RCC 7860 (cell line): ENCODE data around the gene FABP2.
"Not testable (repeated sequence)": the region's sequence is repeated elsewhere in the genome, so short reads cannot be mapped to it uniquely, and the experiment has no call there.

Source experiments
- DNase-seq: peaks from one replicate; pipeline ENCODE4 v3.0.0-alpha.2; 2015; ENCODE audit warnings: low spot score
- FAIRE-seq: peaks from 2 replicates; lab custom pipeline; 2012; peaks lifted over from hg19 to GRCh38; lab: Jason Lieb, UNC

The FABP2 gene

DNA sequence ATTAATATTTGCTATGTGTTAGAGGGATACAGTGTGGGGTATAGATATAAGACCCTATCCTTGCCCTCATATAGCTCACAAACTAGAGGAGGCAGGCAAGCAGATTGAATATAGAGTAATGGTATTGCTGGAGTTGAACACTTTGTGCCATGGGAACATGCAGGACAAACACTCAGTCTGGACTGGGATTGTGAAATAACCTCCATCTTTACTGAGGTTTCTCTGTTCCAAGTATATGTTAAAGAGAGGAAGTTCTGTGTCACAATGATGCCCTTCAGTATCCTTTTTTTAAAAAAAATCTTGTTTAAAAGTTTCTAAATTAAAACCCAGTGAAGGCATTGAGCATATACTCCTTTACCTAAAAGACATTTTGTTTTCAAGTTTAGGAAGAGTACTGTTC, 8.7 kb downstream of the FABP2 start:
- DNase-seq, result no peak
- FAIRE-seq, result no peak

DNA sequence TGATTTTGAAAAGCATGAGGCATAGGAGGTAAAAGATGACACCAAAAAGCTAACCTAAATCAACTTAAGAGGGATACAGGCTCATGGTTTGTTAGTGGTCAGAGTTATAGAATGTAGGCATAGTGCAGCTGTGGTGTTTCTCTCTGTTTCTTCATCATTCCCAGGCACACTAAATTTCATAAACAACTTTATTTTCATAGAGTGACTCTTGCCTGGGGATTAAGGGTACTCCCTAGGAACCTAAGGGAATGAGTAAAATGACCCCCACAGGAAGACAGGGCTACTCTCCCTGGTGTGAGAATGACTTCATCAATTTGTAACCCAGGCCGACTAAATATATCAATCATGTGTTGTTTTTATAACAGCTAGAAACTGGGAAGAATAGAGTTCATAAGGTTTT, 11.1 kb downstream of the FABP2 start:
- FAIRE-seq, result no peak
- DNase-seq, result no peak

DNA sequence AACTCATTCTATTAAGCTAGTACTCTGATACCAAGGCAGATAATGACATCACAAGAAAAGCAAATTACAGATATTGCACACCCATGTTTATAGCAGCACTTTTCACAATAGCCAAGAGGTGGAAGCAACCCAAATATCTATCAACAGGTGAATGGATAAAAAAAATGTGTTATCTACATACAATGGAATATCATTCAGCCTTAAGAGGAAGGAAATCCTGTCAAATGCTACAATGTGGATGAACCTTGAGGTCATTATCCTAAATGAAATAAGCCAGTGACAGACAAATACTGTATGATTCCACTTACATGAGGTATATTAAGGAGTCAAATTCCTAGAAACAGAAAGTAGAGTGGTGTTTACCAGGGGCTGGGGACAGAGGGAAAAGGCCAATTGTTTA, 14.3 kb downstream of the FABP2 start:
- no peak for FAIRE-seq

DNA sequence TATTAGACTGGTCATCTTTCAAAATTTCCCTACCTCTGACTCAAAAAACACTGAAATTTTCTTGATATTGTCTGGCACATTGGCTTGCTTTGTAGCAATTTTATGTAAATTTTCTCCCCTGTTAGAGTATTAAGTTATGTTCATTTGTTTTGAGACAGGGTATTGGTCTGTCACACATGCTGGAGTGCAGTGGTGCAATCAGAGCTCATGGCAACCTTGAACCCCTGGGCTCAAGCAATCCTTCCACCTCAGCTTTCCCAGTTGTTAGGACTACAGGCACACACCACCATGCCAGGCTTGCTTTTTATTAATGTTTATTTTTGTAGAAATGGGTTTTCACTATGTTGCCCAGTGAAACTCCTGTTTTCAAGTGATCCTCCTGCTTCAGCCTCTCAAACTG, 17.5 kb downstream of the FABP2 start:
- FAIRE-seq (no peak), DNase-seq (no peak)

More for the DNA sequence above, 14.3 kb downstream of the FABP2 start:
- DNase-seq, result no peak

DNA sequence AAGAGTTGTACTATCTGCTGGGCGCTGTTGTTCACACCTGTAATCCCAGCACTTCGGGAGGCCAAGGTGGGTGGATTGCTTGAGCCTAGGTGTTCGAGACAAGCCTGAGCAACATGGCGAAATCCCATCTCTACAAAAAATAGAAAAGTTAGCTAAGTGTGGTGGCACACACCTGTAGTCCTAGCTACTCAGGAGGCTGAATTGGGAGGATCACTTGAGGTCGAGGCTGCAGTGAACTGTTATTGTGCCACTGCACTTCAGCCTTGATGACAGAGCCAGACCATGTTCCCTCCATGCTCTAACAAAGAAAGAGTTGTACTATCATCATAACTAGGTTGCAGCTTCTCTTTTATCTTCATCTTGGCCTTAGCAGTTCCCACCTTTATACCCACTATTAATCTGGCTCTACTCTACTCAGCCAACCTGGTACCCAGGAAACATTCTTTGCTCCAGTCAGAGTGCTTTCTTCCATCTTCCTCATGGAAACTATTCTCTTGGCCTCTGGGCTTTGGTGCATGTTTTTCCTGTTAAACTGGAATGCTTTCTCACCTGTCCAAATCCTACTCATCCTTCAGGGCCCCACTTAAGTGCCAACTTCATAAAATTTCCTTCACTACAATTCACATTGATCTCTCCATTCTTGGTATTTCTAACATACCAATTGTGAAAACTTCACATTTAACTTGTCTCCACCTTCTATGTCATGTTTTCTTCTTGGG, 18.2 kb downstream of the FABP2 start:
- no peak for DNase-seq
- FAIRE-seq, result no peak

DNA sequence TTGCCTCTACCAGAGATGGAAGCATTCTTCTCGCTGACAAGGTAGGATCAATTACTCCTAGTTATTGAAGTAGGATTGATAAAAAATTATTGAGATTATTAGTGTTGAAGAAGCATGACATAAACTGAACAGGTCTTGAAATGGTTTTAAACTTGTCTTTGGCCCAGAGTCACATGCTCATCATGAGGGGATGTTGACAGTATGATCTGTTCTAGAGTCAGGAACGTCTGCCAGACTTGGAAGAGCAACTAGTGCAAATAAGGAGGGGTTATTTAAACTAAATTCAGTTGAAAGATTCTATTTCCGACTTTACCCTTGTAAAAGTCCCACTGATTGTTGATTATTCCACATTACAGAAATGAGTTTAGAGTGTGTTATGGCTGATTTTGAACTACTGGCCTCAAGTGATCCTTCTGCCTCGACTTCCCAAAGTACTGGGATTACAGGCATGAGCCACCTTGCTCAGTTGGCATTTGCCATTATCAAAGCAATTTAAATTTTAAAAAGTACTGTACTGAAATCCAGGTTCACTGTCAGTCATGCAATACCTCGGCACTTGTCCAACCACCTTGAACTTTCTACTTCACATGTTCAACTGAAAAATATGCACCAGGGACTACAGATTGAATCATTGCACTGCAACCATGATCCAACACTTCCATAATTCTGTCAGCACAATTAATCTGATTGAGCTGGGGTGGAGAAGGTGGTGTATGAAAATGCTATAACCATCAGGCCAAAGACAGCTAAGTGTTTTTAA, 19.7 kb downstream of the FABP2 start:
- no peak for FAIRE-seq
- no peak for DNase-seq

DNA sequence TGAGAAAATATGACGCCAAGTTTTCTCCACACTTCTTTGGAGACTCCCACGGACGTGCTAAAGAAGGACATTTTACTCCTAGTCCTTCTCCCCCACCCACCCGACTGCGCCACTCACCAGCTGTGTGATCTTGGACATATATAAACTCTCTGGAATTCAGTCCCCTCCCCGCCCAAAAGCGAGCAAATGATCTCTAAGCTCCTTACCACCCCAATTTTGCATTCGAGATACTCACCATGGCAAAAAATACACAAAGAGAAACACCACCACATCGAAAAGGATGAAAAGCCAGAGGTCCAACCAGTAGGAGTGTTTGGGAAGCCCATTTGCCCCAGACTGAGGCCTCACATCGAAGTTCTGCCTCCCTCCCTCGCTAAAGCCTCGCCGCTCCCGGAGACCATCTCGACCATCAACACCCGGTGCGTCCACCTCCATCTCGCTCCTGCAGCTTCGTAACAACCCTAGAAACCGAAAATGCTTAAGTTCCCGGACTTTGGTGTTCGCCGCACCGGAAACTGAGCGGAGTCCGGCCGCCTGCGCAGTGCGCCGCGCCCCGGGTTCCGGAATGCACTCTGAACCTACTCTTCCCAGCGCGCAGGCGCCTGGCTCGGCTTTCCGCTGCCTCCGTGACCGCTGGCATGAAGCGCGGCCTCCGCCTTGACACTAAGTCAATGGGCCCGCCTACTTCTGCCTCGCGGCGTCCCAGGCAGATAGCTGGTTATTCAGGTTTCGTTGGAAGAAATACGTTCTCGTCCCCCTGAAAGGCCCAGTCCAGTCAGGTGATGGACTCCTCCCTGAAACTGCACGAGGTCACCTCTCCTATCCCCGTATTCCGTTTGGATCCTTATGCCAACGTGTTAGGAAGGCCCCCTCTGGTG, 21.6 kb downstream of the FABP2 start:
- peak; percentile 78 for DNase-seq
- FAIRE-seq, result peak; percentile 26

DNA sequence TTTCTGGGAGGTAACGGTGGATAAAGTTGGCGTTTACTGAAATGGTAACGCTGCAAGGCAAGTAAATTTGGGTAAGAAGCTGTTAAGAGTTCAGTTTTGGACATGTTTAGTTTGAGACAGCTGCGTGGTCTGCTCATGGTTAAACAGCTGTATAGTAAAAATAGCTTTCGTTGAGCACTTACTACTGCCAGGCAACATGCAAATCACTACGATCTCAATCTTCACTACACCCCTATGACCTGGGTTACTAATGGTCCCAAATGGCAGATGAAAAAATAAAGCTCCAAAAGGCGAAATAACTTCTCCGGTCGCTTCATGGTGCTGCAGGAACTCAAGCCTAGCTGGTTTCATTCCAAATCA, 22.2 kb downstream of the FABP2 start:
- DNase-seq, result no peak
- no peak for FAIRE-seq

DNA sequence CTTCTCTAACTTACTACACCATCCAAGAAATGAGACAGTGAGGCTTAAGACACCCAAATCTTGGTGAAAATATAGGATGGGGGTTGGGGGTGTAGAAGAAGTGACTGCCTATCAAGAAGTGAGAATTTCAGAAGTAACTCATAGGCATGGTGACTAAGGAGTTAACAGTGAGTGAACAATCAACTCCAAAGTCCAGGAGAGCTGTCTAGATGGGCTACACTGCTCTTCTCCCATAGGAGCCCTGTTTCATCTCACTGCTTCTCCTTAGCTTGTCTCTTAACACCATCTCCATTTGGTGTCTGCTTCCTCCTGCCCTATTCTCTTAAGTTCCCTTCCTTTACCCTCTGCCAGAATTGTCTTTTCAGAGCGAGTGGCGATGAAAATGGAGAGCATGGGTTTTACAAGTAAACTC, 22.7 kb downstream of the FABP2 start:
- peak; percentile 8 for DNase-seq
- FAIRE-seq, result no peak

DNA sequence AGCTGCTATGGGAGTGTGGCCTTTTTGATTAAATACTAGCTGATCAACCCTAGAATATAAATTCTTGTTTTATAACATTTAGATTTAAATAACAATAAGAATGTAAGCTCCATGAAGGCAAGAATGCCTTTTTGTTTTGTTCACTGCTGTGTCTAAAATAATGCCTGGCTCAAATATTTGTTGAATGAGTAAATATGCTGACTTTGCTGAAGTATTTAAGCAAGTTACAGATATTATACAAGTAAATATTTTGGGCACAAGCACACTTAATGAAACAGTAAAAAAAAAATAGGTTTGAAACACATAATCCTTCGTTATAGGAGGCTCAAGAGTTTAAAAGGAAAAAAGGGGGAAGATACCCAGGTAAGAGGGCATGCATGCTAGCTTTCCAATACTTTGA, 24.1 kb downstream of the FABP2 start:
- DNase-seq (no peak), FAIRE-seq (no peak)

DNA sequence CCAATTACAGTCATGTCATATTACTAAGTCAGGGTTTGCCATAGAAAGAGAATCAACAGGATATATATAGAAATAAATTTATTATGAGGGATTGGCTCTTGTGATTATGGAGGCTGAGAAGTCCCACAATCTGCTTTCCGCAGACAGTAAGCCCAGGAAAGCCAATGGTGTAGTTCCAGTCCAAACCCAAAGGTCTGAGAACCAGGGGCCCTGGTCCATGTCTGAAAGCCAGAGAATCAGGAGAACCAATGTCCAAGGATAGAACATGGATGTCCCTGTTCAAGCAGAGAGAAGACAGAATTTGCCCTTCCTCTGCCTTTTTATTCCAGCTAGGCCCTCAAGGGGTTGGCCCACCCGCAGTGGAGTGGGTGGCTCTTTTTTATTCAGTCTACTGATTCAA, 25.6 kb downstream of the FABP2 start:
- no peak for DNase-seq
- no peak for FAIRE-seq

DNA sequence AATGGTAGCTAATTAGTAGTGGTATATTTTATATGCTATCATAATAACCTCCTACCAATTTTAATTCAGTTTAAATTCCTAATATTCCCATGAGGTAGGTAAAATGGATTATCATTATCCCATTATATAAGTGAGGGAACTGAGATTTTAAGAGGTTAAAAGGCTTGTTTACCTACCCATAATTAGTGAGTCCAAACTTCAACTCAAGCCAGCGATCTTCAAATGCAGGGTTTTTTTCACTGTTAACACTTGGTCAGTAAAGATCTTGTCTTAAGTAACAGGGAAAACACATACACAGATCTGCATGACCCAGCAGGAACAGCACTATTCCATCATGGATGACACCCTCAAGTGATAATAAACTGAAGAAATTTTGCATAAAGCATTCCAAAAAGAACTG, 31.3 kb downstream of the FABP2 start:
- DNase-seq (no peak), FAIRE-seq (no peak)

DNA sequence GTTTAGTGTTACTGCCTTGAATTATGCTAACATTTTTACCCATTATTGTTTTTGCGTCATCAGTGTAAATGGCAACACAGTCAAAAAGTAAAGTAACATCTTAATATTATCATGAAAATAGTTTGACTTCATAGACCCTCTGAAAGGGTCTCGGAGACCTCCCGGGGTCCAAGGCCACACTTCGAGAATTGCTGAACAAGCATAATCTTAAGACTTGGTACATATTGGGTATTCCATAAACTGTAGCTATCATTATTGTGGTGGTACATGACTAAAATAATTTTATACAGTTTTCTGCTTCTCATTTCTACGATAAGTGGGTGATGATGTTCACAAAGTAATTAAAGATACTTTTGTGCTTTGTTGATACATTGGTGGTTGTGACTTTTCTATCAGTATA, 32.6 kb downstream of the FABP2 start:
- DNase-seq (no peak), FAIRE-seq (no peak)

DNA sequence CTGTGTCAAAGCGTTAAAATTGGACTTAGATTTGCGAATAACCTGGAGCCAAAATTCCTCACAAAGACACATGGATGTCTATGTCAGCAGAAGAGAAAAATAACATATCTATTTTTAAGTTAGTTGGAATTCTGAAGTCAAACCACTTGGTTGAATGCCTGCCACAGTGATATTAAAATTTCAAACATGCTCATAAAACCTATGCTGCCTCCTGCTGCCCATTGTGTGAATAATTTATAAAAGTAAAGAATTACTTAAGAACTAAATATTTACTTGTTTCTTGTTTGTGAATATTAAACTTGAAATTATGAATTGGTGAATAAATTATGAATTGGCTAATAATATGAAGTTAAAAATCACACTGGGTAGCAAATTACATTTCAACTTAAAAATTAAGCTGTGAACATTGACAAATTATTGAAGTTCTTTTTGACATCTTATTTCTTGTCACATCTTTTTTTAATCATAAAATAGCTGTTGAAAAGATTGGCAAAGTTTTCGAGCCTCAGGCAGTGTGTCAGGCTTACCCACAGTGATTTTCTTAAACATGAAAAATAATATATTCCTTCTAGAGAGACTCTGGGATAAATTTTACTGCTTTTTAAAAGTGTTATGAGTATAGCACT, 35.4 kb downstream of the FABP2 start:
- DNase-seq, result peak; percentile 27

DNA sequence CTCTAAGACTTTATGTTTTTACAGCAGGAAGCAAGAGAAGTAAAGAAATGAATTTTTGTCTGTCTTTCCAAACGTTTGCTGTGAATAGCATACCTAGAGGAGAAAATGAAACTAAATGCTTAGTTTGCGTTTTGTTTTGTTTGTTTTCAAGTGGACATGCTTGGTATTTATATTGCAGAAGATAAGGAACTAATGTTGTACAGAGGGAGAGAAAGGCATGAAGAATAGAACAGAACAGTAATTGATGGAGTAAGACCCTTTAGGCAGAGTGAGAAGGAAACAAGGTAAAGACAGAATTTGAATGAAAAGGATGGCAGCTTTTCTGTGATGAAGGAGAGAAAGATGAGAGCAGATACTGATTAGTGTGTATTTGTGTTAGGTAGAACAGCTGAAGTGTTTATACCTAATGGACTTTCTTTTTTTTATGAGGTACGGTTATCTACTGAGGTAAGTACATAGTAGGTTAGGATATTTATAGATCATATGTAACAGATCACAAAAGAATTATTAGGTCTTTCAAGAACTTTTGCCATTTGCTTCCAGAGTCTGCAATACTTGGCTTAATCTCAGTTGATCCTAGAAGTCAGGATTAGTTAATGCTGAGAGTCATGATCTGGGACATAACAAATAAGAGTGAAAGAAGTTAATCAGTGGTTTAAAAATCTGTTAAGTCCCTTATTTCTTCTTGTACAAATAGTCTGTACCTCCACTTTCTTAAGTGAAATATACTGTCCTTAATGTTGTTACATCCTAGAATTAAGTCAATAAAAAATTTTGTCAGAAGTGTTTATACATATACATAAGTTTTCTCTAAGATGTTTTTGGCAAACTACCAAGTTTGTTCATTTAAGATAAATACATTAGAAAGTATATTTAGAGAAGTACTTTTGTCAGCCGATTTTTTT, 36.8 kb downstream of the FABP2 start:
- DNase-seq, result no peak
- FAIRE-seq, result no peak

More for the DNA sequence above, 35.4 kb downstream of the FABP2 start:
- FAIRE-seq, result peak; percentile 74

DNA sequence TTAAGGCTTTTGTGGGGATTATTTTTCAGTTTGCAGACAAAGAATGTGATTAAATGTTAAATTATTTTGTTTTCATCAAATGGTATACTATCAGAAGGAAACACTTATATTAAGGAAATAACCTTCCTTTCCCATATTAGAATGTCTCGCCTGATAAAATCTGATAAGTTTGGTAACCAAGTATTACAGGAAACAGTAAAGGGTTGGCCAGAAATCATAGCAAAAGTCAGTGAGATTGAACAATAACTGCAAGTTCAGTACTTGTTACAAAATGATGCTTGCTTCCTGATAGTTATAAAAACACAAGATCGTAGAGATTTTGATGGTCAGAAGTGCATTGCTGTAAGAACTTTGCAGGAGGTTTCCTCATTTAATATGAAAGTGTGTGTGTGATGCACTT, 40.5 kb downstream of the FABP2 start:
- FAIRE-seq (no peak), DNase-seq (no peak)

DNA sequence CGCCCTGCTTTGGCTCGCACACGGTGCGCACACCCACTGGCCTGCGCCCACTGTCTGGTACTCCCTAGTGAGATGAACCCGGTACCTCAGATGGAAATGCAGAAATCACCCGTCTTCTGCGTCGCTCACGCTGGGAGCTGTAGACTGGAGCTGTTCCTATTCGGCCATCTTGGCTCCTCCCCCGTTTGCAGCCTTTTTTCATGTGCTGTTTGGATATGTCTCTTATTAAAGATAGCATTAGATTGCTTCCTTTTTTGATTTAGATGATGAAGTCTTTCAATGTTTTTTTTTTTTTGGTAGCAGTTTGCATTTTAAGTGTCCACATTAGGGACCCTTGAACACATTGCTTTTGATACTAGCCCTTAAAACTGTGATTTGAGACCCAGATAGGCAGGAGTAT, 42.0 kb downstream of the FABP2 start:
- DNase-seq, FAIRE-seq: not testable (repeated sequence)

DNA sequence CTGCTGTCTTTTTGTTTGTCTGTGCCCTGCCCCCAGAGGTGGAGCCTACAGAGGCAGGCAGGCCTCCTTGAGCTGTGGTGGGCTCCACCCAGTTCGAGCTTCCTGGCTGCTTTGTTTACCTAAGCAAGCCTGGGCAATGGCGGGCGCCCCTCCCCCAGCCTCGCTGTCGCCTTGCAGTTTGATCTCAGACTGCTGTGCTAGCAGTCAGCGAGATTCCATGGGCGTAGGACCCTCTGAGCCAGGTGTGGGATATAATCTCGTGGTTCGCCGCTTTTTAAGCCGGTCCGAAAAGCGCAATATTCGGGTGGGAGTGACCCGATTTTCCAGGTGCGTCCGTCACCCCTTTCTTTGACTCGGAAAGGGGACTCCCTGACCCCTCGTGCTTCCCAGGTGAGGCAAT, 42.4 kb downstream of the FABP2 start:
- not testable (repeated sequence) for DNase-seq, FAIRE-seq

DNA sequence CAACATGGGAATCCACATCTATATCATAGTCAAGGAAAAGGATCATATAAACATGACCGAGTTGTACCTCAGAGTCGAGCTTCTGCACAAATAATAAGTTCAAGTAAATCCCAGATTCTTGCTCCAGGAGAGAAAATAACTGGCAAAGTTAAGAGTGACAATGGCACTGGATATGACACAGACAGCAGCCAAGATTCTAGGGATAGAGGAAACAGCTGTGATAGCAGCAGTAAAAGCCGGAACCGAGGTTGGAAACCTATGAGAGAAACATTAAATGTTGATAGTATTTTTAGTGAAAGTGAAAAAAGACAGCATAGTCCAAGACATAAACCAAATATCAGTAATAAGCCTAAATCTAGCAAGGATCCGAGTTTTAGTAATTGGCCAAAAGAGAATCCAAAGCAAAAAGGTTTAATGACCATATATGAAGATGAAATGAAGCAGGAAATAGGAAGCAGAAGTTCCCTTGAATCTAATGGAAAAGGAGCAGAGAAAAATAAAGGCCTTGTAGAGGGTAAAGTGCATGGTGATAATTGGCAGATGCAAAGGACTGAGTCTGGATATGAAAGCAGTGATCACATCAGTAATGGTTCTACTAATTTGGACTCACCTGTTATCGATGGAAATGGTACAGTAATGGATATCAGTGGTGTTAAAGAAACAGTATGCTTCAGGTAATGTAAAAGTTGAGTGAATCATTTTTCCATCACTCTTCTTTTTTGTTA, 50.4 kb downstream of the FABP2 start:
- DNase-seq (no peak), FAIRE-seq (no peak)
